NCI-H2227 (cell line): Measurements from ENCODE around the gene EIF2AK3.
"Not testable (repeated sequence)": the region's sequence is repeated elsewhere in the genome, so short reads cannot be mapped to it uniquely, and the experiment has no call there.

Experiments
- DNase-seq: peaks from one replicate; lab custom pipeline; 2025; ENCODE audit not compliant: unreplicated experiment; lab: John Stamatoyannopoulos, UW

EIF2AK3 gene

DNA sequence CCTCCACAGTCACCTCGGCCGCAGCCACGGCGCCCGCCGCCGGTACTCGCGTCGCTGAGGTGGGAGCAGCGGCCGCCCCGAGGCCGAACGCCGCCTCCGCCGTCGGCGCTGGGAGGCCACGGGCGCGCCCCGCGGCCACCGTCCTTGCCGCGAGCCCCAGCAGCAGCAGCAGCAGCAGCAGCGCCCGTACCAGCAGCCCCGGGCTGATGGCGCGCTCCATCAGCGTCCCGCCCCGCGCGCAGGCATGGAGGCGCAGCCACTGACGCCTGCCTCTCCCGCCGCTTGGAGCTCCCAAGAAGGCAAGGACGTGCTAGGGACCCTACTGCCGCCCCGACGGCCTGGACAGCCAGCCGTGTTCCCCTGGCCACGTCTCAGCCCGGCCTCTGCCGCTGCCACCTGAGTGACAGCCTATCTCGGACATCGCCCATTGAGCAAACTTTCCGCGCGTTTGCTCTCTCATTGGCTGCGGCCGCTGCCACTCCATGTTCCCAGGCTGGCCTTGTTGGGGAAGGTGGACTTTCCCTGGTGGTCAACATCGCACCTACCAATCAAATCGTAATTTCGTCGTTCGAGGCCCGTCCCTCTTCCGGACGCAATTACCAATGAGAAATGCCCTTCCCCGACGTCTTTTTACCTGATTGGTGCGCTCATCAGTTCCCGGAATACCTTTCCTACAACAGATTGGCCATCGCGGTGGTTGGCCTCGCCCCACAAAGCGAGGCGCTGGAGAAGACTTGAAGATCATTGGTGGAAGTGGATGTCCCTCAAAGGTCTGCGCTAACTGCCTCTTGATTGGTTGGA, at the start of gene EIF2AK3:
Gene EIF2AK3 (minus strand): TSS at position 410 of the 801 bp plus-strand sequence. CDS start 190 bp downstream, at position 220.
- peak; percentile 100 for DNase-seq

DNA sequence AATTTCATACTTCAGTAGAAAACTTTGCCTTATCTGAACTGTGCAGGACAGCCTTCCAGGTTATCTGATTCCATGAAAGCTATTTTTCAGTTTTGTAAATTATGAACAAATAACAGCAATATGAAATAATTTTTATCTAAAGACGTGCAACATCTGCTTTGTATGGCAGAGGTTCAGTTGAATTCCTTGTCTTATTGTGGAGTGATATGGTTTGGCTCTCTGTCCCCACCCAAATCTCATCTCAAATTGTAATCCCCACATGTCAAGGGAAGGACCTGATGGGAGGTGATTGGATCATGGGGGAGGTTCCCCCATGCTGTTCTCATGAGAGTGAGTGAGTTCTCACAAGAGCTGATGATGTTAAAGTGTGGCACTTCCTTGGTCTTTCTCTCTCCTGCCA, 46.1 kb upstream of the EIF2AK3 start:
- DNase-seq = no peak

GRCh38 chr2:88671786-88672427, 44.6 kb upstream of the EIF2AK3 start:
- DNase-seq = peak; percentile 64

DNA sequence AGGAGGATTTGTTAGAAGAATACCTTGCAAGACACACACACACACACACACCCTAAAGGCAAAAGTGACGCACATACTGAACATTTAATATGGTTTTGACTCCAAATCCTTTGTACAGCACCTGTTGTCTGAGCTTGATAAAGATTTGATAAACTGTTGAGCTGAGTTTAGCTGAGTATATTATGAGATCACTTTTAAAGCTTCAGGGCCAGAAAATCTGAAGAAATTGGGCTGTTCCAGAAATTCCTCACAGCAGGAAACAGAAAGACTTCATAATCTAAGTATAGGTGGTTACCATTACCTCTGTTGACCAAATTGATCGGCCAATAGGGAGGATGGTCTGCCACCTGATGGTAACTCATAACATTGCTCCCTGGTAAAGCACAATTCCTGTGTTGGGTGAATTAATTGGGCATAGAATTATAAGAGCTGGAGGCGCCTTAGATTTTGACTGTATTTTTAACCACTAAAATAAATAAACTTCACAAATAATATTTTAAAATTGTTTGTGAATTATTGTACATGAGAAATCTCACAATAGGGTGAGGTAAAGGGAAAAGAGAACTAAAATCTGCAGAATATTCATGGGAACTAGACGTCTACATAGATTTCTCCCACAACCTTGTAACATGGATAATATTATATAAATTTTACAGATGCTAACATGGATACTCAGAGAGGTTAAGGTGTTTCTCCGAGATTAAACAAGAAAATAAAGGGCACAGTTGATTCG, 42.4 kb upstream of the EIF2AK3 start:
- DNase-seq = peak; percentile 20

- DNase-seq = no peak
These were observed 41.6 kb upstream of the EIF2AK3 start for GRCh38 chr2:88668862-88669261.

DNA sequence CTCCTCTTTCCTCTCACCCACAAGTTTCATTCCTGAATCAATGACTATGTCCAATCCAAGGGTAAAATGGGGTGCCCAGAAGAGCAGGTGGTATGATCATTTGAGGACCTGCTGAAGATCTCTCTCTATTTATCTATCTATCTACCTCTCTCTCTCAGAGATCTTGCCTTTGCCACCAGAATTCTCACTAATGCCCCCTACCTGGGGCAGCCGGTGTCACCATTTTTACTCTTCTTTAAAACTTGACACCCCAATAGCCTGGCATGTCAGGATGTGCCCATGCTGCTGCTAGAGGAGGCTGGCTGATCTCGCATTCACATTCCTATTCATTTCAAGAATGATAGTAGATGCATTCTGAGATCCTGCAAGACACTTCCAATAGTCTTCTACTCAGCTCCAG, 40.0 kb upstream of the EIF2AK3 start:
- no peak for DNase-seq

GRCh38 chr2:88666576-88666975, 39.3 kb upstream of the EIF2AK3 start:
- no peak for DNase-seq

GRCh38 chr2:88660622-88661021, 33.4 kb upstream of the EIF2AK3 start:
- DNase-seq = no peak

DNA sequence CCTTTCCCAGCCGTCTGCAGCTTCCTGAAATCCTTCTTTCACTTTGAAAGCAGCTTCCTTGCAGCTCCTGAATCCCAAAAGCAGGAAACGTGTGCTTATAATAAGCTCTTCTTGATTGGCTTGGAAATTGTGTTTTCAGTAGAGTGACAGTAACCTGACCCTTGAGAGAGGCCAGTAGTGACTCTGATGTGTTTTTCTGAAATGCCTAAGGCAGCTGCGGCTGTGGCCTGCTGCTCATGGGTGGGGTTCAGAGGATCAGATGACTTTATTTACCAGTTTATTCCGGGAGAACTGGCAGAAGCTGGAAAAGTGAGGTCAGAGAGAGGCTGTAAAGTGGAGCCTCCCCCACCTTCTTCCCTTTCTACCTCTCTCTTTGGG, 32.3 kb upstream of the EIF2AK3 start:
- DNase-seq = no peak

GRCh38 chr2:88658881-88659537, 31.7 kb upstream of the EIF2AK3 start:
- no peak for DNase-seq

DNA sequence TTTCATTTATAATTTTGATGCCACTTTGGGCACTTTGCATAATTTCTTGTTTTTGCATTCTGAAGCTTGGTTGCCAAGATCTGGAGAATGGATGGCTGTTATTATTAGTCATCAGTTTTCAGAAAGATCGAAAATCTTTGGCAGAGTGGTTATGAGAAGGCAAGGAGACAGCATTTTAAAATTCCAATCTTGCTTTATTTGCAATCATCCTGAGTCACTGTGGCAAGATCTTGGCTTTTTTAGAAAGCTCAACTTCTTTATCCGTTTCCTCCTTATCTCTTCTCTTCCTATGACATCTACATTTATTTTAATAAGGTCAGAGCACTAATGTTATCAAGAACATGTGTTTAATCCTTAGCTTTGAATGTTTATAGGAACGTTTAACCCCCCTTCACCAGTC, 31.1 kb upstream of the EIF2AK3 start:
- no peak for DNase-seq

- no peak for DNase-seq
These were observed 29.9 kb upstream of the EIF2AK3 start for GRCh38 chr2:88657131-88657530.

DNA sequence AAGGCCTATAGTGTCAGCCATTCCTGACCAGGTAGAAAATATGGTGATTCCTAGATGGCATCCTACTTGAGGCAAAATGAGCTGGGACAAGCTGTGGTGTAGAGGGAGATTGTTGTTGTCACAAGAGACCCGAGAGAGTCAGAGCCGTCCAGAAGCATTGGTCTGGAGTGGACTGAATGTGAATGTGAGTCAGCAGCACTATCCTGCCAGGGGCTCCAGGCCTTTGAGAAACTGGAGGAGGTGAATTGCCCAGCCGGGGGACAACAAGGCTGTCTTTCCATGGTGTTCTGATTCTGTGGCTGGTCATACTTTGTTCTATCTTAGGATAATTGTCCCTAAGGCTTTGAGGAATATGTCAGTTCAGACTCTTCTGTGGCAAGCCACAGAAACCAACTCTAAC, 29.4 kb upstream of the EIF2AK3 start:
- no peak for DNase-seq

GRCh38 chr2:88654714-88655113, 27.4 kb upstream of the EIF2AK3 start:
- DNase-seq = no peak

GRCh38 chr2:88651646-88652045, 24.4 kb upstream of the EIF2AK3 start:
- DNase-seq = no peak

DNA sequence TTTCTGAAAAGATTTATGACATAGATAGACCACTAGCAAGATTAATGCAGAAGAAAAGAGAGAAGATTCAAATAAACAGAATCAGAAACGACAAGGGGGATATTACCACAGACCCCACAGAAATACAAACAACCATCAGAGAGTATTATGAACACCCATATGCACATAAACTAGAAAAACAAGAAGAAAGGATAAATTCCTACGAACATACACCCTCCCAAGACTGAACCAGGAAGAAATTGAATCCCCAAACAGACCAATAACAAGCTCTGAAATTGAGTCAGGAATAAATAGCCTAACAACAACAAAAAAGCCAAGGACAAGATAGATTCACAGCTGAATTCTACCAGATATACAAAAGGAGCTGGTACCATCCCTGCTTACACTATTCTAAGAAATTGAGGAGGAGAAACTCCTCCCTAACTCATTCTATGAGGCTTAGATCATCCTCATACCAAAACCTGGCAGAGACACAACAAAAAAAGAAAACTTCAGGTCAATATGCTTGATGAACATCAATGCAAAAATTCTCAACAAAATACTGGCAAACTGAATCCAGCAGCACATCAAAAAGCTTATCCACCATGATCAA, 18.1 kb upstream of the EIF2AK3 start:
- not testable (repeated sequence) for DNase-seq

DNA sequence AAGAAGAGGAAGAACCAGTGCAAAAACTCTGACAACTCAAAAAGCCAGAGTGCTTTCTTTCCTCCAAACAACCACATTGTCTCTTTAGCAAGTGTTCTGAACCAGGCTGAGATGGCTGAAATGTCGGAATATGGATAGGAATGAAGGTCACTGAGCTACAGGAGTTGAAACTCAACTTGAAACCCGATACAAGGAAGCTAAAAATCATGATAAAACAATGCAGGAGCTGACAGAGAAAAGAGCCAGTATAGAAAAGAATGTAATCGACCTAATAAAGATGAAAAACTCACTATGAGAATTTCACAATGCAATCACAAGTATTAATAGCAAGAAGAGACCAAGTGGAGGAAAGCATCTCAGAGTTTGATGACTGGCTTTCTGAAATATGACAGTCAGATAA, 15.0 kb upstream of the EIF2AK3 start:
- DNase-seq = no peak

DNA sequence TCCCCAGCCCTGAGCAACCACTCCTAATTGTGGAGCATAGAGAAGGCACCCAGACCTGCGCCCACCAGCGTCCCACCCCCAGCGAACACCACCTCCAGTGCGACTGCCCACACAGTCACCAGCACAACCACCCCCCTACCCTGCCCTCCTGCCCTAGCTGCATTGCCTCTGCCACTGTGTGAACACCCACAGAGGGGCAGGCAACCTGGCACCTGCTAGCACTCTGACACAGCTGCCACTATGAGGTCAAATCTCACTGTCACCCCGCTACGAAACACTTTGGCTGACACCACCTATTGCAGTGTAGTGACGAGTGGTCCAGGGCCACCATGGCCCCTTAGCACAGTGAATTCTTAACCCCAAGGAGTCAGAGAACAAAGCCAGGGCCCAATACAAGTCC, 14.1 kb upstream of the EIF2AK3 start:
- DNase-seq = no peak

- DNase-seq = no peak
These were observed 12.6 kb upstream of the EIF2AK3 start for GRCh38 chr2:88639865-88640264.

DNA sequence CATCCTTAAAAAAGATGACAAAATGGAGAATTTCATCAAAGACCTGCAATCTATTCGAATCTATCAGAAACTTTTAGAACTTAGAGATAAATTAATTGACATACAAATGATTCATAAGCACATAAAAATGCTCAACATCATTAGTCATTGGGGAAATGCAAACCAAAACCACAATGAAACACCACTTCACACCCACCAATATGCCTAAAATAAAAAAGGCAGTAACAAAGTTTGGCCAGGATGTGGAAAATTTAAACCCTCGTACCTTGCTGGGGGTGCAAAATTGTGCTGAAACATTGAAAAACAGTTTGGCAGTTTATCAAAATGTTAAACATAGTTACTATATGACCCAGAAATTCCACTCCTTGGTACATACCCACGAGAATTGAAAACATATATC, 11.5 kb upstream of the EIF2AK3 start:
- no peak for DNase-seq

DNA sequence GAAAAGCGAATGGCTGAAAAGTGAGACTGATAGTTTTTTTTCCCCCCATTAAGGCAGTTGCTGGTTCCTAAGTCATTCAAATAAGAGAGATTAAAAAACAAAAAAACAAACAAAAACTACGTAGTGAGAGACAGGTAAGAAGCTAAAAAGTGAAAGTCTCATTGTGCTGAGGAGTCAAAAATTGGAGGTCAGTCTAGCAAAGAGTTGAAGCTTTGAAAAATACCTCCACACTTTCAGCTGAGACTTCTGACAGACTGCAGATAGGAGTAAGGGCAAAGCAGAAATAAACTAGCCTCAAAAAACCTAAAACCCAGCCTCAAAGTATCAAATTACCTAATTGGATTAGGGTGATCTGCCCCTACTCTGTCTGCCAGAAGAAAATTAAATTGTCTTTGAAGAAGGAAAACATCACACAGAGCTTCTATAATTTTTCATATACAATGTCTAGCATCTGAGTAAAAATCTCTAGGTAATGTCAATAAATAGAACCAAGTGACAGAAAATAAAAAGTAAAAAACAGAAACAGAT, 10.9 kb upstream of the EIF2AK3 start:
- no peak for DNase-seq
